GDM1 (cell line): ENCODE measurements around the gene RBFOX1.
"Not testable (repeated sequence)": the region's sequence is repeated elsewhere in the genome, so short reads cannot be mapped to it uniquely, and the experiment has no call there.

ENCODE experiments used
- DNase-seq: peaks from one replicate; lab custom pipeline; 2025; lab: John Stamatoyannopoulos, UW

RBFOX1 gene

GRCh38 chr16:7482032-7482431, 149.4 kb downstream of the RBFOX1 start:
- DNase-seq, result no peak

DNA sequence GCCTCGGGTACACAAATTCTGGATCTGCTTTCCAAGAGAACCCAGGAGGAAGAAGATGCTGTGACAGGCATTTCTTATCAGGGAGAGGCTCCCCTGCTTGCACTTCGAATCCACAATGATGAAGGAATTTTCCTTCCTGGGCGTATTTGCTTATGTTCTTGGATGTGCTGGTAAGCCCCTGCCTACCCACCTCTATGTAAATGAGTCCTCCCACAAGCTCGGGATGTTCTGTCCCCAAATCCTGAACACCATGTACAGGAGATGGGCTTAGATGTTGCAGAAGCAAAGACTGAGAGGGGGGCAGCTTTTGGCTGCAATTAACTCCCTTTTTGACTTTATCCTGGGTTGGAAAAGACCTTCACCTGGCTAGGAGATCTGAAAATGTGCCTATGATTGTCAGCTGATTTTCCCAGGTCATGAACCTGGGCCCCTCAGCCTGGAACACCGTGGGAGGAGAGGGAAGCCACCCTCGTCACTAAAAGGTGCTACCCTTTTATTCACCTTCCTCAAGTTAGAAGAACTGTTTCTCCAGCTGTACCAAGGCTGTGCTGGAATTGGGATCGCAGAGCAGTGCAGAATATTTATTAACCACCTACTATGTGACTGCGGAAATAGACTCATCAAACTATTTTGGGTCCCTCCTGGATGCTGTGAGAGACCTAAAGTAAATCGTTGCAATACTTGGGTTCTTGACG, 150.1 kb downstream of the RBFOX1 start:
- no peak for DNase-seq

- no peak for DNase-seq
These were observed 155.1 kb downstream of the RBFOX1 start for GRCh38 chr16:7487574-7488323.

GRCh38 chr16:7492122-7492521, 159.5 kb downstream of the RBFOX1 start:
- DNase-seq, result no peak

GRCh38 chr16:7493133-7493532, 160.5 kb downstream of the RBFOX1 start:
- no peak for DNase-seq

DNA sequence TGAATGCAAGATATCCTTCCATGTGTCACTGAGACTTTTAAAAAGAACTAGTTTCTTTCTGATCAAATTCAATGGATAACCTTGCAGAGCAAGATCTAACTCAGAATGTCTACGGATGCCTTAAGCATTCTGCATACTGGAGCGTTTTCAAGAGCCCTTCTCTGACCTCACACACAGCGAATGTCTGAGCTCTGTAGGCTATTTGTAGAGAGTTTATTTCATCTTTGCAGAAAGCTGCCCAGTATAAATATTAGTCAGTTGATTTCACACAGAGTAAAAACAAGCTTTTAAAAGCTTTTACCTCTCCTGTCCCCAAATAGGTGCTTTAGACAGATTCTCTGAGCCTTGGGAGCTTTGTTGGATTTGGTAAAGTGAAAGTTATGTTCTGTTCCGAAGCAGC, 165.0 kb downstream of the RBFOX1 start:
- no peak for DNase-seq

- no peak for DNase-seq
These were observed 169.2 kb downstream of the RBFOX1 start for GRCh38 chr16:7501868-7502267.

DNA sequence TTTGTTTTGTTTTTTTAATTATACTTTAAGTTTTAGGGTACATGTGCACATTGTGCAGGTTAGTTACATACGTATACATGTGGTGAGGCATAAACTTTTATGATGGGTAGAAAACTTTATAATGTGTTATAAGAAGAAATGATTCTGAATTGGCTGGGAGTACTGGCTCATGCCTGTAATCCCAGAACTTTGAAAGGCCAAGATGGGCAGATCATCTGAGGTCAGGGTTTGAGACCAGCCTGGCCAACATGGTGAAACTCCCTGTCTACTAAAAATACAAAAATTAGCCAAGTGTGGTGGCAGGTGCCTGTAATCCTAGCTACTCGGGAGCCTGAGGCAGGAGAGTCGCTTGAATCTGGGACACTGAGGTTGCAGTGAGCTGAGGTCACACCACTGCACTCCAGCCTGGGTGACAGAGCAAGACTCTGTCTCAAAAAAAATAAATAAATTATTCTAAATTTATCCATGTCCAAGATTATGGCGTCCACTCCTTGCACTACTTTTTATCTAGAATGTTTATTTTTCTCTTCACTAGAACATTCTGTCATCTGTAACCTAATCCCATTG, 170.0 kb downstream of the RBFOX1 start:
- DNase-seq, result not testable (repeated sequence)

- no peak for DNase-seq
These were observed 171.0 kb downstream of the RBFOX1 start for GRCh38 chr16:7503666-7504065.

DNA sequence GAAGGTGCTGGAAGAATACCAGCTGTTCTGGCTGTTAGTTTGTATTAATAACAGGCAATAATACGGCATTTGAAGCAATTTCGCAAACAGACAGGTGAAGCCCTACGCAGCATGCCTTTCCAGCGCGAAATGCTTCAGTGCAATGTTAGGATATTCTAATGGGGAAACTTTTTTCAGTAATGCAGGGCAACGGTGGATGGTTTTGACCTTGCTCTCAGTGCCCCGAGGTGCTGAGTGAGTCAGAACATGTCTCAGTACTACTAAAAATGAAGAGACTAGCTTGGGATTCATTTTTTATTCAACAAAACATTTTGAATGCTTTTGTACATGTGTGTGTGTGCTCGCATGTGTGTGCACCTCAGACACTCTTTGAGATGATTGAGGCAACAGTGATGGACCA, 172.2 kb downstream of the RBFOX1 start:
- DNase-seq, result no peak

DNA sequence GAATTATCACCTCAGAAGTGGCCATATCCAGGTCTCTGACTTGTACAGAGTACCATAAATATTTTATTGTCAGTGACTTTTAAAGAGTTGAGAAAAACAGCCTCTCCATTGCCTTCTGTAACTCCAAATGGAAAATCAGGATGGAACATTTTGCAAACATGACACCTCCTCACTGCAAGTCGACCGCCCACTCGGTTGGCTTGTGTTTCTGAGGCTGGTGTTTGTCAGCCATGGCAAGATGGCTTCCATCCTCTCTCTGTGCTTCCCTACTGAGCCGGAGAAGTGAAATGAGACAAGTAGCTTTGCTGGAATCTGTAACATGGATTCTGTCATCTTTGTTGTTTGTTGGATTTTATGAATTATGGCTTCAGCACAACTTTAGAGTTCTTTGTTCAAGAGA, 172.8 kb downstream of the RBFOX1 start:
- no peak for DNase-seq

DNA sequence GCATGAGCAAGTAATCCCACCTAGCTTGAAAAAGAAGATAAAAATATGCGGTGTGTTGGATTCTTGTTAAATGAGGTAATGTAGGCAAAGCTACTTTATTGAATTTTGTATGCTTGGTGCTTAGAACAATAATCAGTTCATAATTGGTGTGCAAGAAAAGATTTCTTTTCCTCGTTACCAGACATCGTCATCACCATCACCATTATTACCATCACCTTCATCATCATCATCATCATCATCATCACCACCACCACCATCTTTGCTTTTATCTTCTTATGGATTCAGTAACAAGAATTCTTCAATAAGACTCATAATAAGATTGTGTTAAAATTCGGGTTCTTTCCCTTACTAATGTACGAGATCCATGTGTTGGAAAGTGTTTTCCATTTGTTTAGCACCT, 173.7 kb downstream of the RBFOX1 start:
- DNase-seq, result no peak

DNA sequence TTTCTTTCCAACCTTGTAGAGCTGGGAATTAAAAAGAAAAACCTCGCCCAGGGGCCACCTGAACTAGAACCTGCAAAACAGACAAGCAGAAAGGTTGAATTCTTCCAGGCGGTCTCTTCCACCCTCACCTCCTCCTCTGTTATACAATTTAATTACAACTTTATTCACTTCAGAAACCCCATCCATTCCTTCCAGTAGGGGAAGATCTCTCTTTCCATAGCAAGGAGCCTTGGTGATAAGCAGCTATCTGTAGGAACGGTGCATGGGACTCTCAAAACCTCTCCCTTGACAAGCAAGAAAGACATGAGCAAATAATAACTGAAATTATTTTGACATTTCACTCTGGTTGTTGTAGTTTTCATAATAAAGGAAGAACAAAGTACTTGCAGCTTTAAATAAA, 176.0 kb downstream of the RBFOX1 start:
- DNase-seq, result no peak

- no peak for DNase-seq
These were observed 177.4 kb downstream of the RBFOX1 start for GRCh38 chr16:7509963-7510601.

- DNase-seq, result no peak
These were observed 179.1 kb downstream of the RBFOX1 start for GRCh38 chr16:7511549-7512260.

GRCh38 chr16:7512503-7512902, 179.9 kb downstream of the RBFOX1 start:
- no peak for DNase-seq

GRCh38 chr16:7513429-7513828, 180.8 kb downstream of the RBFOX1 start:
- no peak for DNase-seq

DNA sequence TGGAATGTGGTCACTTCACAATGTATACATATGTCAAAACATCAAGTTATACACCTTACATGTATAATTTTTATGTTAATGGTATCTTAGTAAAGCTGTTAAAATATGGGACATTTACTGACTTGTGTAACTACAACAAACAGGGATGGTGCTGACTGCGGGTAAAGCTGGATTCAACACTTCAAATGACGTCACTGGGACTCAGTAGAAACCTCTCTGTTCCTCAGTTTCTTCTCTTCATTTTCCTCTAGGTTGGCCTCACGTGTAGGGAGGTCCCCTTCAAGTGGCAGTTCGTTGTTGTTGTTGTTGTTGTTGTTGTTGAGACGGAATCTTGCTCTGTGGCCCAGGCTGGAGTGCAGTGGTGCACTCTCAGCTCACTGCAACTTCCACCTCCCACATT, 182.9 kb downstream of the RBFOX1 start:
- DNase-seq, result no peak

DNA sequence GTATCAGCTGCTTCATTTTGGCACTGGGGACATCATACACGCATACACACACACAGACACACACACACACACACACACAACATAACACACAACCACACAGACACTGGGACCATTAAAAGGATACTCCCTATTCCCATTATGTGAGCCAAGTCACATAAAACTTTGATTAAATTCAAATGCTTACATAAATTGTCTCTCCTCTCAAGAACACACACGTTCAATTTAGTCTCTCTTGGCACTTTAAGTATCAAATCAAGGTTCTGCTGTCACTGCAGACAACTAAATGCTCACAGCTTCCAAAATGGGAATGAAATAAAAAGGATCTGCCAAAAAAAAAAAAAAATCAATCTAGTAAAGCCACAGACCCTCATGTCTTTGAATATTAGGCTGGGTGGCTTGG, 184.9 kb downstream of the RBFOX1 start:
- no peak for DNase-seq

- no peak for DNase-seq
These were observed 185.5 kb downstream of the RBFOX1 start for GRCh38 chr16:7518158-7518557.

DNA sequence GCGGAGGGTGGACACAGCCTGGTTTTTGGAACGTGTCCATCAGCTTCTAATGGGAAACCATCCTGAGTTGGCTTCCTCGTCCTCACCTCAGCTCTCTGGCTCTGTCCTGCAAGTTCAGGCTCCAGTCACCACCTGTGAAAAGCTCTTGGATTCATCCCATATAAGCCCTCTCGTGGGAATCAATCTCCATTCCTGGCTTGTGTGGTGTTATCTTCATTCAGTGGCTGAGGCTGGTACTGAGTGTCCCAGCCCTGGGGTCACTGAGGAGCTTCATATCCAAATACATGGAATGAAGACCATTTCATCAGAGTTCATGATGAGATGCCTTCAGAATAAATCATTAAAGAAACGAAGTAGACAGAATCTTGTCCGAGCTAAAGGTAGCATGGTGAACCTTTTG, 189.2 kb downstream of the RBFOX1 start:
- DNase-seq, result no peak

- no peak for DNase-seq
These were observed 191.8 kb downstream of the RBFOX1 start for GRCh38 chr16:7524419-7524818.
